Common myeloid progenitor, CD34-positive (primary cell): ENCODE results near the gene TMEM108.

Experiments used
- CTCF ChIA-PET: fragments of 350-600 bp; sonication (Branson Sonifier 250); formaldehyde crosslinking; loops from one replicate; lab custom pipeline; 2021; ENCODE audit warnings: antibody characterized with exemption; lab: Charles Lee
- POLR2A ChIA-PET: fragments of 350-600 bp; sonication (Branson Sonifier 250); formaldehyde crosslinking; loops from one replicate; lab custom pipeline; 2021; ENCODE audit warnings: antibody characterized with exemption; lab: Charles Lee
- DNase-seq, 3 donors: peaks; one replicate each; pipeline versions ENCODE4 v3.0.0 to v3.0.0-alpha.2; 2013
- H3K27ac ChIP-seq, 2 experiments: 1 replicate in 1 of 2; 2 replicates in 1 of 2; pipeline ENCODE4 v1.7.0; 2013; ENCODE audit warnings: inconsistent platforms in 2 of 2, low read length in 2 of 2, mild to moderate bottlenecking in 2 of 2, low read depth in 1 of 2, moderate library complexity in 1 of 2; ENCODE audit not compliant: severe bottlenecking in 2 of 2, insufficient read depth in 1 of 2, poor library complexity in 1 of 2
- H3K27me3 ChIP-seq, 5 experiments: replicated peaks in 2 of 5; 1 replicate in 3 of 5; 2 replicates in 2 of 5; pipeline versions ENCODE4 v1.6.1 to v1.7.0; 2013; ENCODE audit warnings: low read length in 4 of 5, mild to moderate bottlenecking in 2 of 5, moderate library complexity in 2 of 5, inconsistent platforms in 1 of 5; ENCODE audit not compliant: insufficient read depth in 5 of 5, control insufficient read depth in 4 of 5
- H3K36me3 ChIP-seq, 4 experiments: 1 replicate in 2 of 4; 2 replicates in 2 of 4; pipeline versions ENCODE4 v1.6.1 to v1.7.0; 2013; ENCODE audit warnings: low read length in 3 of 4, control low read depth in 1 of 4, mild to moderate bottlenecking in 1 of 4; ENCODE audit not compliant: control insufficient read depth in 4 of 4, insufficient read depth in 4 of 4
- H3K4me1 ChIP-seq, 4 experiments: 1 replicate in 3 of 4; 2 replicates in 1 of 4; pipeline versions ENCODE4 v1.6.1 to v1.7.1; 2013; ENCODE audit warnings: low read length in 3 of 4, mild to moderate bottlenecking in 3 of 4, control low read depth in 1 of 4, inconsistent platforms in 1 of 4, moderate library complexity in 1 of 4; ENCODE audit not compliant: control insufficient read depth in 4 of 4, insufficient read depth in 4 of 4; ENCODE audit errors: control extremely low read depth in 1 of 4
- H3K4me3 ChIP-seq, 7 experiments: 1 replicate in 4 of 7; 2 replicates in 3 of 7; pipeline versions ENCODE4 v1.5.1 to v1.7.0; 2013; ENCODE audit warnings: mild to moderate bottlenecking in 7 of 7, low read length in 6 of 7, moderate library complexity in 6 of 7, inconsistent platforms in 2 of 7, low read depth in 2 of 7, control low read depth in 1 of 7; ENCODE audit not compliant: insufficient read depth in 4 of 7, control insufficient read depth in 1 of 7; ENCODE audit errors: extremely low read depth in 1 of 7
- H3K9me3 ChIP-seq, 5 experiments: 1 replicate in 4 of 5; 2 replicates in 1 of 5; pipeline versions ENCODE4 v1.6.1 to v1.7.1; 2013; ENCODE audit warnings: low read length in 4 of 5, mild to moderate bottlenecking in 2 of 5, inconsistent platforms in 1 of 5, low read depth in 1 of 5, moderate library complexity in 1 of 5; ENCODE audit not compliant: control insufficient read depth in 4 of 5, insufficient read depth in 2 of 5; ENCODE audit errors: control extremely low read depth in 1 of 5
- WGBS: methylation state at CpG from one replicate; pipeline ENCODE4 v1.1.5; 2013; ENCODE audit not compliant: insufficient coverage; 5-methylcytosine and 5-hydroxymethylcytosine counted together

TMEM108 gene

DNA sequence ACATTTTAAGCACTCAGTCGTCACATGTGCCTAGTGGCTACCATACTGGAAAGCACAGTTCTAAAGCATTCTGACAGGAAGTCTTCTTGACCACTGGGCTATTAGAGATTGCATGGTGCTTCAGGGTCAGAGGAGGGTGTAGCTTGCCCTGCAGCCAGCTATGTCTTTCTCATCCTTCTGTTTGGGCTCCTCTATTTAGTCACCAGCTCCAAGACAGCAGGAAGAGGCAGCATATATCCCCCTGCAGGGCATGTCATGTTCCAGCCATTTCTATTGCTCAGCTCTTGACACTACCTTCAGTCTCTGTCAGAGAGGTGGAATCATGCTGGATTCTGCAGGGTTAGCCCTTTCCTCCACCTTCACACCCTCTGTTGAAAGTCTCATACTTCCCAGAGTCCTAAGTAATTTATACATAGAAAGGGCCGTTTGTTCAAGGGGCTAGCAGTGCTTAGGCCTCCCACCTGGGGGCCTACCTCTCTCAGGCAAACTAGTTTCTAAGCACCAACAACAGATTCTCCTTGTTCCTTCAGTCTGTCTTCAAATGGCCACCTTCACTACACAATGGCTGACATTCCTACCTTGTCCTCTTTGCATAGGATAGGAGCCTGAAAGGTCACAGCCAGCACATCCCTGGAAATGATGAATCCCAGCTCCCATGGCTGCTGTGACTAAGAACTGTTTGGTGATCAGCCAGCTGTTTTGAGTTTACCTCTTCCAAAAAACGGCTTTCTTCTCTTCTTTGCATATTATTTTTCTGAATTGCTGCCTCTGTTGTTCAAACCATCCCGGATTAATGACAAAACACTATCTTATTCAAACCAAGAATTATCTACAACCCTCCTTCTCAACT, 246.0 kb downstream of the TMEM108 start:
- H3K27ac ChIP-seq, result no peak overlapping the region
- H3K36me3 ChIP-seq, result no peaks in the 10 kb centered on the region
- ChIA-PET CTCF (interaction anchor here (0.6 kb wide), 1 partner anchor 47 kb away, joined by 3 read pairs; no protein-coding TSS in a partner anchor), POLR2A (no interaction called here)
- DNase-seq, result no peak
- H3K4me1 ChIP-seq, result no peaks in the 10 kb centered on the region
- no peaks in the 10 kb centered on the region for H3K27me3 ChIP-seq
- WGBS, result 79% methylated on average over 4 of the region's 4 CpGs
- no peaks in the 10 kb centered on the region for H3K9me3 ChIP-seq
- no peak overlapping the region for H3K4me3 ChIP-seq

GRCh38 chr3:133289322-133289721, 251.1 kb downstream of the TMEM108 start:
- ChIA-PET CTCF (no interaction called here), POLR2A (no interaction called here)
- H3K27me3 ChIP-seq, result no peaks in the 10 kb centered on the region
- H3K27ac ChIP-seq, result no peak overlapping the region
- H3K9me3 ChIP-seq, result no peaks in the 10 kb centered on the region
- H3K4me1 ChIP-seq, result no peaks in the 10 kb centered on the region
- no peaks in the 10 kb centered on the region for H3K36me3 ChIP-seq
- 100% methylated on average over 2 of the region's 3 CpGs for WGBS
- no peak overlapping the region for H3K4me3 ChIP-seq
- DNase-seq, result no peak

GRCh38 chr3:133292296-133292695, 254.1 kb downstream of the TMEM108 start:
- Histone ChIP-seq H3K36me3 (no peaks in the 10 kb centered on the region), H3K9me3 (no peaks in the 10 kb centered on the region), H3K4me1 (no peaks in the 10 kb centered on the region), H3K27me3 (no peaks in the 10 kb centered on the region), H3K4me3 (no peak overlapping the region), H3K27ac (no peak overlapping the region)
- ChIA-PET CTCF (no interaction called here), POLR2A (no interaction called here)
- whole genome bisulfite sequencing, result 100% methylated on average over 3 of the region's 3 CpGs
- no peak for DNase-seq

- CTCF ChIA-PET, result no interaction called here
- Histone ChIP-seq H3K4me3 (no peak overlapping the region), H3K27me3 (no peaks in the 10 kb centered on the region), H3K27ac (no peak overlapping the region), H3K36me3 (no peaks in the 10 kb centered on the region), H3K4me1 (no peaks in the 10 kb centered on the region), H3K9me3 (no peaks in the 10 kb centered on the region)
- POLR2A ChIA-PET, result no interaction called here
- WGBS, result 75% methylated on average over 2 of the region's 4 CpGs
- no peak for DNase-seq
These were observed 255.4 kb downstream of the TMEM108 start for GRCh38 chr3:133293397-133294110.

- H3K27ac ChIP-seq, result no peak overlapping the region
- H3K36me3 ChIP-seq, result no peaks in the 10 kb centered on the region
- H3K9me3 ChIP-seq, result no peaks in the 10 kb centered on the region
- DNase-seq, result no peak
- no peaks in the 10 kb centered on the region for H3K27me3 ChIP-seq
- CTCF ChIA-PET, result no interaction called here
- POLR2A ChIA-PET, result no interaction called here
- H3K4me1 ChIP-seq, result no peaks in the 10 kb centered on the region
- no peak overlapping the region for H3K4me3 ChIP-seq
- WGBS, result no CpG with 5 or more reads among the region's 1 CpG
These were observed 256.1 kb downstream of the TMEM108 start for GRCh38 chr3:133294253-133294652.

- DNase-seq, result peak in 1 of 3 donors; percentile 4
- H3K27me3 ChIP-seq, result no peaks in the 10 kb centered on the region
- no peak overlapping the region for H3K4me3 ChIP-seq
- ChIA-PET POLR2A (no interaction called here), CTCF (no interaction called here)
- WGBS, result 100% methylated on average over 4 of the region's 4 CpGs
- H3K27ac ChIP-seq, result no peak overlapping the region
- no peaks in the 10 kb centered on the region for H3K36me3 ChIP-seq
- H3K4me1 ChIP-seq, result no peaks in the 10 kb centered on the region
- H3K9me3 ChIP-seq, result no peaks in the 10 kb centered on the region
These were observed 257.2 kb downstream of the TMEM108 start for GRCh38 chr3:133295199-133295901.
